HepG2 (cell line): ENCODE measurements around the gene CCNT2. TPM values are rescaled to one million over a fixed set of nuclear protein-coding genes. Genes with fewer than 3 reads are reported as not detected.

Source experiments
- DNMT1 ChIP-seq: sonication (generic); formaldehyde crosslinking; IDR thresholded peaks from 2 replicates; pipeline ENCODE4 v1.5.1; 2020; ENCODE audit warnings: mild to moderate bottlenecking, missing genetic modification reagents
- KMT2A ChIP-seq: sonication (generic); formaldehyde crosslinking; IDR thresholded peaks from 2 replicates; pipeline ENCODE4 v1.4.0; 2020; ENCODE audit warnings: missing genetic modification reagents
- PAWR ChIP-seq: sonication (generic); formaldehyde crosslinking; IDR thresholded peaks from 2 replicates; pipeline ENCODE4 v1.4.0; 2020; ENCODE audit warnings: missing genetic modification reagents, mild to moderate bottlenecking, borderline replicate concordance
- POLR2AphosphoS2 ChIP-seq: IDR thresholded peaks from 2 replicates; pipeline ENCODE4 v1.6.1; 2011; ENCODE audit warnings: low read depth, low read length, improper control_type of control experiment
- PPARG ChIP-seq: conservative IDR thresholded peaks from 2 replicates; pipeline ENCODE4 v1.6.1; 2016; ENCODE audit warnings: missing biosample characterization, missing genetic modification reagents
- SMAD9 ChIP-seq: sonication (generic); formaldehyde crosslinking; IDR thresholded peaks from 2 replicates; pipeline ENCODE4 v1.5.1; 2020; ENCODE audit warnings: mild to moderate bottlenecking, missing genetic modification reagents
- SRSF1 ChIP-seq: fragments of 200-400 bp; formaldehyde crosslinking; optimal IDR thresholded peaks from 2 replicates; pipeline ENCODE3; 2017; ENCODE audit warnings: mild to moderate bottlenecking, low read depth, low read length, moderate library complexity
- ZNF230 ChIP-seq: sonication (generic); formaldehyde crosslinking; IDR thresholded peaks from 2 replicates; pipeline ENCODE4 v1.4.0; 2020; ENCODE audit warnings: mild to moderate bottlenecking, missing genetic modification reagents
- ZNF468 ChIP-seq: sonication (generic); formaldehyde crosslinking; IDR thresholded peaks from 2 replicates; pipeline ENCODE4 v1.8.0; 2022; ENCODE audit warnings: mild to moderate bottlenecking, moderate library complexity, missing genetic modification reagents
- ZNF547 ChIP-seq: sonication (generic); formaldehyde crosslinking; IDR thresholded peaks from 2 replicates; pipeline ENCODE4 v1.5.1; 2020; ENCODE audit warnings: mild to moderate bottlenecking, missing genetic modification reagents
- ZNF672 ChIP-seq: sonication (generic); formaldehyde crosslinking; IDR thresholded peaks from 2 replicates; pipeline ENCODE4 v1.8.1; 2022; ENCODE audit warnings: missing genetic modification reagents
- ZSCAN20 ChIP-seq: sonication (generic); formaldehyde crosslinking; IDR thresholded peaks from 2 replicates; pipeline ENCODE4 v1.4.0; 2020; ENCODE audit warnings: missing genetic modification reagents, mild to moderate bottlenecking, borderline replicate concordance
- ZSCAN9 ChIP-seq: IDR thresholded peaks from 2 replicates; pipeline ENCODE4 v1.6.1; 2016; ENCODE audit warnings: borderline replicate concordance
- polyA plus RNA-seq, 8 experiments: library from polyadenylated mRNA; depleted of rRNA in 3 of 8; stranded (reverse) in 7 of 8; unstranded in 1 of 8; fragments of >200 nt; fragmentation: Illumina TruSeq in 4 of 8; extraction: Trizol in 4 of 8; gene quantifications; 2 replicates each; pipeline versions ENCODE4 v1.2.1 to v1.2.3, GENCODE V29; 2011 to 2016; ENCODE audit warnings: low read depth in 4 of 8, missing spikeins in 1 of 8, mixed read lengths in 1 of 8; ENCODE audit not compliant: insufficient read depth in 1 of 8
- total RNA-seq, 5 experiments: library from RNA; depleted of rRNA; stranded (reverse); fragments of >200 nt; fragmentation: Illumina TruSeq; extraction: Trizol; gene quantifications; 2 replicates each; pipeline ENCODE4 v1.2.3, GENCODE V29; 2016; ENCODE audit warnings: low read depth in 1 of 5
- TF ChIP-seq, protein P1 (sequence below): sonication (generic); formaldehyde crosslinking; IDR thresholded peaks from 2 replicates; pipeline ENCODE4 v1.4.0; 2020; ENCODE audit warnings: mild to moderate bottlenecking, missing genetic modification reagents, borderline replicate concordance
- TF ChIP-seq, protein P2 (sequence below): sonication (generic); formaldehyde crosslinking; conservative IDR thresholded peaks from 2 replicates; pipeline ENCODE4 v1.8.0; 2022; ENCODE audit warnings: low read depth, missing genetic modification reagents
- TF ChIP-seq, protein P3 (sequence below): sonication (generic); formaldehyde crosslinking; IDR thresholded peaks from 2 replicates; pipeline ENCODE4 v1.9.0; 2021; ENCODE audit warnings: mild to moderate bottlenecking, missing genetic modification reagents

Gene CCNT2
- total and polyA plus RNA-seq, 2 of the 13 experiments (the other 11 are each of a cell fraction or from before 2014, with no cell fraction given) = 22.1 to 34.4 TPM

DNA sequence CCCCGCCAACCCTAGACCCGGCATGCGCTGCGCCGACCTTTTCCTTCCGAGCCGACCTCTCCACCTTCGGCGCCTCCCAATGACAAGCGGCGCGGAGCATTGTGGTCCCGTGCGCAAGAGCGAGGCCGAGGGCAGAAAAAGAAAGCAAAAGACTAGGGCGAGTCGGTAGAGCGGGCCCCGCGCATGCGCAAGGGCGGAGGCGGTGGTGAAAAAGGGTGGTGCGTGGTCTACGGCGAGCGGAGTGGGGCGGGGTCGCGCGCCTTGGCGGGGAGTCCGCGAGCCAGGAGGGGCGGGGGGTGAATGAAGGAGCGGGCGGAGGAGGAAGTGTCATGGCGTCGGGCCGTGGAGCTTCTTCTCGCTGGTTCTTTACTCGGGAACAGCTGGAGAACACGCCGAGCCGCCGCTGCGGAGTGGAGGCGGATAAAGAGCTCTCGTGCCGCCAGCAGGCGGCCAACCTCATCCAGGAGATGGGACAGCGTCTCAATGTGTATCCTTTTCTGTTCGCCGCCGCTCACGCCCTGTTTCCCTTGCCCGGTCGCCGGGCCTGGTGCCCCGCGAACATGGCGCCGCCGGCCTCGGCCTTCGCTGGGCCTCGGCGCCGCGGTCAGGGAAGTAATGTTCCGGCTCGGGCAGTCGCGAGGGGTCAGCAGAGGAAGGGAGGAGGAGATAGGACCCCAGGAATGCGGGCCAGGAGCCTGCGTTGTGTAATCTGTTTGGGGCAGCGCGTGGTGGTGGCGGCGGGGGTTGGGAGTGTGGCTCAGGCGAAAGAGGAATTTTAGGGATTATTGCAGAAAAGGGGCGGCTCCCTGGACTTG, at the start of gene CCNT2 (continued):
- TF ChIP-seq, protein P1, sequence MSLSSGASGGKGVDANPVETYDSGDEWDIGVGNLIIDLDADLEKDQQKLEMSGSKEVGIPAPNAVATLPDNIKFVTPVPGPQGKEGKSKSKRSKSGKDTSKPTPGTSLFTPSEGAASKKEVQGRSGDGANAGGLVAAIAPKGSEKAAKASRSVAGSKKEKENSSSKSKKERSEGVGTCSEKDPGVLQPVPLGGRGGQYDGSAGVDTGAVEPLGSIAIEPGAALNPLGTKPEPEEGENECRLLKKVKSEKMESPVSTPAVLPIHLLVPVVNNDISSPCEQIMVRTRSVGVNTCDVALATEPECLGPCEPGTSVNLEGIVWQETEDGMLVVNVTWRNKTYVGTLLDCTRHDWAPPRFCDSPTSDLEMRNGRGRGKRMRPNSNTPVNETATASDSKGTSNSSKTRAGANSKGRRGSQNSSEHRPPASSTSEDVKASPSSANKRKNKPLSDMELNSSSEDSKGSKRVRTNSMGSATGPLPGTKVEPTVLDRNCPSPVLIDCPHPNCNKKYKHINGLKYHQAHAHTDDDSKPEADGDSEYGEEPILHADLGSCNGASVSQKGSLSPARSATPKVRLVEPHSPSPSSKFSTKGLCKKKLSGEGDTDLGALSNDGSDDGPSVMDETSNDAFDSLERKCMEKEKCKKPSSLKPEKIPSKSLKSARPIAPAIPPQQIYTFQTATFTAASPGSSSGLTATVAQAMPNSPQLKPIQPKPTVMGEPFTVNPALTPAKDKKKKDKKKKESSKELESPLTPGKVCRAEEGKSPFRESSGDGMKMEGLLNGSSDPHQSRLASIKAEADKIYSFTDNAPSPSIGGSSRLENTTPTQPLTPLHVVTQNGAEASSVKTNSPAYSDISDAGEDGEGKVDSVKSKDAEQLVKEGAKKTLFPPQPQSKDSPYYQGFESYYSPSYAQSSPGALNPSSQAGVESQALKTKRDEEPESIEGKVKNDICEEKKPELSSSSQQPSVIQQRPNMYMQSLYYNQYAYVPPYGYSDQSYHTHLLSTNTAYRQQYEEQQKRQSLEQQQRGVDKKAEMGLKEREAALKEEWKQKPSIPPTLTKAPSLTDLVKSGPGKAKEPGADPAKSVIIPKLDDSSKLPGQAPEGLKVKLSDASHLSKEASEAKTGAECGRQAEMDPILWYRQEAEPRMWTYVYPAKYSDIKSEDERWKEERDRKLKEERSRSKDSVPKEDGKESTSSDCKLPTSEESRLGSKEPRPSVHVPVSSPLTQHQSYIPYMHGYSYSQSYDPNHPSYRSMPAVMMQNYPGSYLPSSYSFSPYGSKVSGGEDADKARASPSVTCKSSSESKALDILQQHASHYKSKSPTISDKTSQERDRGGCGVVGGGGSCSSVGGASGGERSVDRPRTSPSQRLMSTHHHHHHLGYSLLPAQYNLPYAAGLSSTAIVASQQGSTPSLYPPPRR (CRISPR knock-in tag) = no peak; the same call in 1 of the 2 replicates
- TF ChIP-seq PPARG (CRISPR knock-in tag) = no peak
- TF ChIP-seq, protein P2, sequence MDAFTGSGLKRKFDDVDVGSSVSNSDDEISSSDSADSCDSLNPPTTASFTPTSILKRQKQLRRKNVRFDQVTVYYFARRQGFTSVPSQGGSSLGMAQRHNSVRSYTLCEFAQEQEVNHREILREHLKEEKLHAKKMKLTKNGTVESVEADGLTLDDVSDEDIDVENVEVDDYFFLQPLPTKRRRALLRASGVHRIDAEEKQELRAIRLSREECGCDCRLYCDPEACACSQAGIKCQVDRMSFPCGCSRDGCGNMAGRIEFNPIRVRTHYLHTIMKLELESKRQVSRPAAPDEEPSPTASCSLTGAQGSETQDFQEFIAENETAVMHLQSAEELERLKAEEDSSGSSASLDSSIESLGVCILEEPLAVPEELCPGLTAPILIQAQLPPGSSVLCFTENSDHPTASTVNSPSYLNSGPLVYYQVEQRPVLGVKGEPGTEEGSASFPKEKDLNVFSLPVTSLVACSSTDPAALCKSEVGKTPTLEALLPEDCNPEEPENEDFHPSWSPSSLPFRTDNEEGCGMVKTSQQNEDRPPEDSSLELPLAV = no peak
- 0 out of 2 replicates have a peak, but pooled peaks have one; percentile 77 for TF ChIP-seq ZSCAN9
- TF ChIP-seq, protein P3, sequence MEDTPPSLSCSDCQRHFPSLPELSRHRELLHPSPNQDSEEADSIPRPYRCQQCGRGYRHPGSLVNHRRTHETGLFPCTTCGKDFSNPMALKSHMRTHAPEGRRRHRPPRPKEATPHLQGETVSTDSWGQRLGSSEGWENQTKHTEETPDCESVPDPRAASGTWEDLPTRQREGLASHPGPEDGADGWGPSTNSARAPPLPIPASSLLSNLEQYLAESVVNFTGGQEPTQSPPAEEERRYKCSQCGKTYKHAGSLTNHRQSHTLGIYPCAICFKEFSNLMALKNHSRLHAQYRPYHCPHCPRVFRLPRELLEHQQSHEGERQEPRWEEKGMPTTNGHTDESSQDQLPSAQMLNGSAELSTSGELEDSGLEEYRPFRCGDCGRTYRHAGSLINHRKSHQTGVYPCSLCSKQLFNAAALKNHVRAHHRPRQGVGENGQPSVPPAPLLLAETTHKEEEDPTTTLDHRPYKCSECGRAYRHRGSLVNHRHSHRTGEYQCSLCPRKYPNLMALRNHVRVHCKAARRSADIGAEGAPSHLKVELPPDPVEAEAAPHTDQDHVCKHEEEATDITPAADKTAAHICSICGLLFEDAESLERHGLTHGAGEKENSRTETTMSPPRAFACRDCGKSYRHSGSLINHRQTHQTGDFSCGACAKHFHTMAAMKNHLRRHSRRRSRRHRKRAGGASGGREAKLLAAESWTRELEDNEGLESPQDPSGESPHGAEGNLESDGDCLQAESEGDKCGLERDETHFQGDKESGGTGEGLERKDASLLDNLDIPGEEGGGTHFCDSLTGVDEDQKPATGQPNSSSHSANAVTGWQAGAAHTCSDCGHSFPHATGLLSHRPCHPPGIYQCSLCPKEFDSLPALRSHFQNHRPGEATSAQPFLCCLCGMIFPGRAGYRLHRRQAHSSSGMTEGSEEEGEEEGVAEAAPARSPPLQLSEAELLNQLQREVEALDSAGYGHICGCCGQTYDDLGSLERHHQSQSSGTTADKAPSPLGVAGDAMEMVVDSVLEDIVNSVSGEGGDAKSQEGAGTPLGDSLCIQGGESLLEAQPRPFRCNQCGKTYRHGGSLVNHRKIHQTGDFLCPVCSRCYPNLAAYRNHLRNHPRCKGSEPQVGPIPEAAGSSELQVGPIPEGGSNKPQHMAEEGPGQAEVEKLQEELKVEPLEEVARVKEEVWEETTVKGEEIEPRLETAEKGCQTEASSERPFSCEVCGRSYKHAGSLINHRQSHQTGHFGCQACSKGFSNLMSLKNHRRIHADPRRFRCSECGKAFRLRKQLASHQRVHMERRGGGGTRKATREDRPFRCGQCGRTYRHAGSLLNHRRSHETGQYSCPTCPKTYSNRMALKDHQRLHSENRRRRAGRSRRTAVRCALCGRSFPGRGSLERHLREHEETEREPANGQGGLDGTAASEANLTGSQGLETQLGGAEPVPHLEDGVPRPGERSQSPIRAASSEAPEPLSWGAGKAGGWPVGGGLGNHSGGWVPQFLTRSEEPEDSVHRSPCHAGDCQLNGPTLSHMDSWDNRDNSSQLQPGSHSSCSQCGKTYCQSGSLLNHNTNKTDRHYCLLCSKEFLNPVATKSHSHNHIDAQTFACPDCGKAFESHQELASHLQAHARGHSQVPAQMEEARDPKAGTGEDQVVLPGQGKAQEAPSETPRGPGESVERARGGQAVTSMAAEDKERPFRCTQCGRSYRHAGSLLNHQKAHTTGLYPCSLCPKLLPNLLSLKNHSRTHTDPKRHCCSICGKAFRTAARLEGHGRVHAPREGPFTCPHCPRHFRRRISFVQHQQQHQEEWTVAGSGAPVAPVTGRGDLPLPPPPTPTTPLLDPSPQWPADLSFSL (CRISPR knock-in tag) = no peak
- TF ChIP-seq DNMT1 (CRISPR knock-in tag) = no peak
- peak; percentile 76; the same call in 1 of the 2 replicates for TF ChIP-seq SMAD9 (CRISPR knock-in tag)
- peak; percentile 15; the same call in 1 of the 2 replicates for TF ChIP-seq ZNF547
- no peak for TF ChIP-seq ZNF672 (CRISPR knock-in tag)
- TF ChIP-seq ZSCAN20 (CRISPR knock-in tag) = no peak
- peak; percentile 72; the same call in 1 of the 2 replicates for TF ChIP-seq ZNF468 (CRISPR knock-in tag)
- TF ChIP-seq SRSF1 = peak; percentile 86
- TF ChIP-seq KMT2A (CRISPR knock-in tag) = peak; percentile 69; the same call in 1 of the 2 replicates
- TF ChIP-seq POLR2AphosphoS2 = 0 out of 2 replicates have a peak, but pooled peaks have one; percentile 6
- TF ChIP-seq PAWR = no peak
- TF ChIP-seq ZNF230 (CRISPR knock-in tag) = peak; percentile 87; the same call in 1 of the 2 replicates
